SK-N-SH (cell line): ENCODE results near the gene ADISSP. TPM values are rescaled to one million over a fixed set of nuclear protein-coding genes. Genes with fewer than 3 reads are reported as not detected.

ENCODE experiments used
- CTCF ChIA-PET: fragments of 300-600, 350-600 bp; formaldehyde crosslinking; extraction: SDS; loops from one replicate; lab custom pipeline; 2021; lab: Yijun Ruan, JAX
- POLR2A ChIA-PET: fragments of 350-600 bp; sonication (Branson Sonifier 250); formaldehyde crosslinking; extraction: SDS; loops from one replicate; lab custom pipeline; 2020; ENCODE audit warnings: antibody characterized with exemption, inconsistent platforms; lab: Yijun Ruan, JAX
- DNase-seq: peaks from one replicate; pipeline ENCODE4 v3.0.0; 2012
- H2AFZ ChIP-seq: fragments of 200-600 bp; sonication (generic); 2 replicates; pipeline ENCODE4 v1.8.1; 2016; ENCODE audit warnings: antibody characterized with exemption, mild to moderate bottlenecking, low read depth
- H3F3A ChIP-seq: fragments of 200-600 bp; sonication (generic); replicated peaks from 2 replicates; pipeline ENCODE3; 2016; ENCODE audit warnings: antibody characterized with exemption, mild to moderate bottlenecking; ENCODE audit not compliant: insufficient read depth
- H3K27ac ChIP-seq, 2 experiments: fragments of 200-500 bp in 1 of 2; fragments of 200-600 bp in 1 of 2; sonication (Bioruptor generic) in 1 of 2; sonication (generic), shearing (Covaris generic) in 1 of 2; 2 replicates each; pipeline versions ENCODE4 v1.5.1 to v1.6.1; 2014 to 2016; ENCODE audit warnings: low read depth in 2 of 2, inconsistent platforms in 1 of 2, low read length in 1 of 2, mild to moderate bottlenecking in 1 of 2, mixed read lengths in 1 of 2
- H3K27me3 ChIP-seq: fragments of 200-600 bp; sonication (generic), shearing (Covaris generic); 2 replicates; pipeline ENCODE4 v1.6.1; 2016; ENCODE audit warnings: mixed run types; ENCODE audit not compliant: insufficient read depth
- H3K36me3 ChIP-seq, 2 experiments: fragments of 200-500 bp in 1 of 2; fragments of 200-600 bp in 1 of 2; sonication (Bioruptor generic) in 1 of 2; sonication (generic) in 1 of 2; replicated peaks in 1 of 2; 2 replicates each; pipeline versions ENCODE3 to v1.5.1; 2014 to 2016; ENCODE audit warnings: low read length in 1 of 2, mild to moderate bottlenecking in 1 of 2; ENCODE audit not compliant: insufficient read depth in 2 of 2, control insufficient read depth in 1 of 2
- H3K4me1 ChIP-seq, 2 experiments: fragments of 200-500 bp in 1 of 2; fragments of 200-600 bp in 1 of 2; sonication (Bioruptor generic) in 1 of 2; sonication (generic), shearing (Covaris generic) in 1 of 2; 2 replicates each; pipeline versions ENCODE4 v1.5.1 to v1.6.1; 2014 to 2016; ENCODE audit warnings: low read depth in 1 of 2, low read length in 1 of 2, mixed run types in 1 of 2; ENCODE audit not compliant: insufficient read depth in 2 of 2, control insufficient read depth in 1 of 2
- H3K4me2 ChIP-seq: fragments of 200-600 bp; sonication (generic), shearing (Covaris generic); 2 replicates; pipeline ENCODE4 v1.6.1; 2017; ENCODE audit warnings: mixed run types
- H3K4me3 ChIP-seq, 2 experiments: fragments of 200-500 bp in 1 of 2; fragments of 200-600 bp in 1 of 2; sonication (Bioruptor generic) in 1 of 2; sonication (generic), shearing (Covaris generic) in 1 of 2; 2 replicates each; pipeline versions ENCODE4 v1.5.1 to v1.8.1; 2014 to 2016; ENCODE audit warnings: low read depth in 2 of 2, inconsistent platforms in 1 of 2, low read length in 1 of 2, mild to moderate bottlenecking in 1 of 2, mixed read lengths in 1 of 2, moderate library complexity in 1 of 2
- H3K79me2 ChIP-seq: fragments of 200-600 bp; sonication (generic); 2 replicates; pipeline ENCODE4 v1.8.1; 2017; ENCODE audit warnings: mild to moderate bottlenecking; ENCODE audit not compliant: insufficient read depth
- H3K9ac ChIP-seq: fragments of 200-600 bp; sonication (generic); 2 replicates; pipeline ENCODE4 v1.6.1; 2017; ENCODE audit warnings: mixed run types
- H3K9me2 ChIP-seq: fragments of 200-600 bp; sonication (generic); 2 replicates; pipeline ENCODE4 v1.6.1; 2017; ENCODE audit warnings: mixed run types
- H3K9me3 ChIP-seq: fragments of 200-600 bp; sonication (generic); 2 replicates; pipeline ENCODE4 v1.6.1; 2017; ENCODE audit warnings: mixed run types, mild to moderate bottlenecking, moderate library complexity
- H4K20me1 ChIP-seq: fragments of 200-600 bp; sonication (generic); 2 replicates; pipeline ENCODE4 v1.6.1; 2017; ENCODE audit warnings: mild to moderate bottlenecking, mixed run types; ENCODE audit not compliant: insufficient read depth
- FOSL2 ChIP-seq: IDR thresholded peaks from 2 replicates; pipeline ENCODE4 v1.4.0; 2012; ENCODE audit warnings: low read depth, mild to moderate bottlenecking, moderate library complexity, borderline replicate concordance
- FOXJ3 ChIP-seq: sonication (generic); formaldehyde crosslinking; IDR thresholded peaks from 2 replicates; pipeline ENCODE4 v1.5.1; 2020; ENCODE audit warnings: mild to moderate bottlenecking, missing genetic modification reagents
- FOXM1 ChIP-seq: IDR thresholded peaks from 2 replicates; pipeline ENCODE4 v1.4.0; 2012; ENCODE audit warnings: low read depth, mild to moderate bottlenecking
- GABPA ChIP-seq: IDR thresholded peaks from 2 replicates; pipeline ENCODE4 v1.4.0; 2012; ENCODE audit warnings: low read depth, mild to moderate bottlenecking
- GATA2 ChIP-seq: sonication (generic); formaldehyde crosslinking; IDR thresholded peaks from 2 replicates; pipeline ENCODE4 v1.5.0; 2020; ENCODE audit warnings: mild to moderate bottlenecking, missing genetic modification reagents
- JUND ChIP-seq: IDR thresholded peaks from 2 replicates; pipeline ENCODE4 v1.4.0; 2012
- MXI1 ChIP-seq: IDR thresholded peaks from 2 replicates; pipeline ENCODE4 v1.6.1; 2012; ENCODE audit warnings: mild to moderate bottlenecking, low read depth, low read length, improper control_type of control experiment
- NRF1 ChIP-seq: IDR thresholded peaks from 2 replicates; pipeline ENCODE4 v1.6.1; 2012; ENCODE audit warnings: low read depth, mild to moderate bottlenecking, low read length
- PBX3 ChIP-seq: IDR thresholded peaks from 2 replicates; pipeline ENCODE4; 2012
- POLR2AphosphoS5 ChIP-seq: IDR thresholded peaks from 2 replicates; pipeline ENCODE4 v1.6.1; 2012; ENCODE audit warnings: low read depth, low read length
- RAD21 ChIP-seq: IDR thresholded peaks from 2 replicates; pipeline ENCODE4 v1.6.1; 2012; ENCODE audit warnings: mild to moderate bottlenecking, low read length
- RFX5 ChIP-seq: IDR thresholded peaks from 2 replicates; pipeline ENCODE4 v1.6.1; 2012; ENCODE audit warnings: mild to moderate bottlenecking, improper control_type of control experiment, low read length
- SMC3 ChIP-seq: IDR thresholded peaks from 2 replicates; pipeline ENCODE4 v1.6.1; 2012; ENCODE audit warnings: low read depth, low read length, improper control_type of control experiment
- TCF12 ChIP-seq: IDR thresholded peaks from 2 replicates; pipeline ENCODE4 v1.4.0; 2012
- TEAD4 ChIP-seq: IDR thresholded peaks from 2 replicates; pipeline ENCODE4 v1.4.0; 2012; ENCODE audit warnings: mild to moderate bottlenecking, borderline replicate concordance; ENCODE audit not compliant: insufficient read depth
- USF1 ChIP-seq: IDR thresholded peaks from 2 replicates; pipeline ENCODE4 v1.4.0; 2012; ENCODE audit warnings: low read depth, borderline replicate concordance
- USF2 ChIP-seq: fragments of 150-350 bp; IDR thresholded peaks from 2 replicates; pipeline ENCODE4 v1.6.1; 2017; ENCODE audit warnings: antibody characterized with exemption, low read length, low read depth, borderline replicate concordance
- YY1 ChIP-seq: IDR thresholded peaks from 2 replicates; pipeline ENCODE4 v1.4.0; 2012; ENCODE audit warnings: low read depth, mild to moderate bottlenecking
- WGBS: methylation state at CpG from one replicate; pipeline ENCODE4 v1.1.6; 2017; ENCODE audit warnings: low lambda C conversion rate; 5-methylcytosine and 5-hydroxymethylcytosine counted together
- polyA plus RNA-seq, 3 experiments: library from polyadenylated mRNA; depleted of rRNA; stranded (reverse); fragments of >200 nt; gene quantifications; 2 replicates each; pipeline ENCODE4 v1.2.3, GENCODE V29; 2012
- TF ChIP-seq, protein P1 (sequence below): IDR thresholded peaks from 2 replicates; pipeline ENCODE4 v1.4.0; 2012; ENCODE audit warnings: low read depth, borderline replicate concordance

ADISSP gene
- polyA plus RNA-seq, 1 of the 3 experiments (the other 2 are of a cell fraction), result 73.9 TPM

GRCh38 chr20:3803854-3804253, 36.3 kb upstream of the ADISSP start:
- Histone ChIP-seq H4K20me1 (no peaks in the 10 kb centered on the region), H2AFZ (no peak overlapping the region), H3K79me2 (peaks cover 23% of the 10 kb centered on the region), H3K9me3 (no peaks in the 10 kb centered on the region), H3K36me3 (peaks cover 15 to 37% of the 10 kb centered on the region in 2 experiments), H3K4me1 (peaks cover 33 to 36% of the 10 kb centered on the region in 2 experiments; a peak in 3 of 4 replicates), H3K27ac (no peak overlapping the region), H3F3A (peaks cover 42% of the 10 kb centered on the region), H3K4me3 (no peak overlapping the region), H3K27me3 (no peaks in the 10 kb centered on the region), H3K4me2 (no peak overlapping the region), H3K9ac (no peak overlapping the region), H3K9me2 (no peaks in the 10 kb centered on the region)
- WGBS, result 87% methylated on average over 6 of the region's 6 CpGs
- POLR2A ChIA-PET, result interaction anchor here (0.9 kb wide), 1 partner anchor 15 kb away, joined by 5 read pairs; no protein-coding TSS in a partner anchor
- CTCF ChIA-PET, result interaction anchor here (0.6 kb wide), 1 partner anchor 9 kb away, joined by 3 read pairs; no protein-coding TSS in a partner anchor
- TF ChIP-seq TCF12 (no peak), PBX3 (no peak), GATA2 (CRISPR knock-in tag) (no peak), JUND (no peak), USF1 (no peak), NRF1 (no peak), MXI1 (no peak), RAD21 (no peak), GABPA (no peak), YY1 (no peak), RFX5 (no peak), FOXJ3 (CRISPR knock-in tag) (no peak), FOSL2 (no peak), POLR2AphosphoS5 (no peak)
- TF ChIP-seq, protein P1, sequence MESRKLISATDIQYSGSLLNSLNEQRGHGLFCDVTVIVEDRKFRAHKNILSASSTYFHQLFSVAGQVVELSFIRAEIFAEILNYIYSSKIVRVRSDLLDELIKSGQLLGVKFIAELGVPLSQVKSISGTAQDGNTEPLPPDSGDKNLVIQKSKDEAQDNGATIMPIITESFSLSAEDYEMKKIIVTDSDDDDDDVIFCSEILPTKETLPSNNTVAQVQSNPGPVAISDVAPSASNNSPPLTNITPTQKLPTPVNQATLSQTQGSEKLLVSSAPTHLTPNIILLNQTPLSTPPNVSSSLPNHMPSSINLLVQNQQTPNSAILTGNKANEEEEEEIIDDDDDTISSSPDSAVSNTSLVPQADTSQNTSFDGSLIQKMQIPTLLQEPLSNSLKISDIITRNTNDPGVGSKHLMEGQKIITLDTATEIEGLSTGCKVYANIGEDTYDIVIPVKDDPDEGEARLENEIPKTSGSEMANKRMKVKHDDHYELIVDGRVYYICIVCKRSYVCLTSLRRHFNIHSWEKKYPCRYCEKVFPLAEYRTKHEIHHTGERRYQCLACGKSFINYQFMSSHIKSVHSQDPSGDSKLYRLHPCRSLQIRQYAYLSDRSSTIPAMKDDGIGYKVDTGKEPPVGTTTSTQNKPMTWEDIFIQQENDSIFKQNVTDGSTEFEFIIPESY, result no peak
- no peak for DNase-seq

GRCh38 chr20:3803289-3803688, 35.7 kb upstream of the ADISSP start:
- POLR2A ChIA-PET, result interaction anchor here (0.9 kb wide), 1 partner anchor 15 kb away, joined by 5 read pairs; no protein-coding TSS in a partner anchor
- CTCF ChIA-PET, result no interaction called here

More at GRCh38 chr20:3803289-3803688, 35.7 kb upstream of the ADISSP start:
- Histone ChIP-seq H3K9me2 (no peaks in the 10 kb centered on the region), H4K20me1 (no peaks in the 10 kb centered on the region), H2AFZ (no peak overlapping the region), H3K4me3 (no peak overlapping the region), H3K4me1 (peaks cover 36 to 39% of the 10 kb centered on the region in 2 experiments; a peak in 3 of 4 replicates), H3K27me3 (no peaks in the 10 kb centered on the region), H3K9me3 (no peaks in the 10 kb centered on the region), H3K27ac (no peak overlapping the region), H3K9ac (no peak overlapping the region), H3F3A (peaks cover 37% of the 10 kb centered on the region), H3K4me2 (no peak overlapping the region), H3K79me2 (peaks cover 26% of the 10 kb centered on the region), H3K36me3 (peaks cover 21 to 42% of the 10 kb centered on the region in 2 experiments)
- TF ChIP-seq USF2, result no peak
- TF ChIP-seq TCF12, result no peak
- no peak for TF ChIP-seq SMC3
- no peak for TF ChIP-seq TEAD4
- no peak for TF ChIP-seq PBX3
- TF ChIP-seq POLR2AphosphoS5, result no peak
- TF ChIP-seq FOXM1, result no peak
- WGBS, result 91% methylated on average over 9 of the region's 14 CpGs
- DNase-seq, result no peak
